Pulmonary artery endothelial cell (primary cell): ENCODE data around the gene TMEM132D. TPM values are rescaled to one million over a fixed set of nuclear protein-coding genes. Genes with fewer than 3 reads are reported as not detected.

ENCODE experiments used
- DNase-seq: peaks from one replicate; pipeline ENCODE4 v3.0.0-alpha.2; 2011; ENCODE audit warnings: low read depth, low spot score
- total RNA-seq: library from RNA; depleted of rRNA; stranded (reverse); fragments of >200 nt; gene quantifications from 2 replicates; pipeline ENCODE4 v1.2.3, GENCODE V29; 2014

The TMEM132D gene
- total RNA-seq, 1 donor from 2014 or later: not detected

- DNase-seq: no peak
Observed at GRCh38 chr12:129466499-129466898, 437.3 kb downstream of the TMEM132D start.

GRCh38 chr12:129459886-129460285 lies 443.9 kb downstream of the TMEM132D start:
- DNase-seq: no peak

- DNase-seq: no peak
Observed at GRCh38 chr12:129446696-129447095, 457.1 kb downstream of the TMEM132D start.

DNA sequence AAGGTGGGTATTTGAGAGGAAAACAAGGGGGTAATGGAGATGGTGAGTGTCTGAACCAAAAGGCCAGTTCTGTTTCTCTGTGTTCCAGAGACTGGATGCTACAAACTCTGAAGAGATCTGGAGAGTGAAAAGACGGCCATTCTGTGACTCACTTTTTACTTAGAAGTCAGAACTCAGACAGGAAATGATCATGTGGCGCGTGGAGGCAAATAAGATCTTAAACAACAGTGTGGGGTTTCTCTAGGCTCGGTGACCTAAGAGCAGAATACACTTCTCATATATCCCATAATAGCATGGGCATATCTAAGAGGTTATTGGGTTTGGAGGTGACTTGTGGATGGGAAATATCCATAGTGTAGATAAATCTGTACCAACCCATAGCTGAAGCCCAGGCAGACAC lies 463.5 kb downstream of the TMEM132D start:
- DNase-seq: no peak

DNA sequence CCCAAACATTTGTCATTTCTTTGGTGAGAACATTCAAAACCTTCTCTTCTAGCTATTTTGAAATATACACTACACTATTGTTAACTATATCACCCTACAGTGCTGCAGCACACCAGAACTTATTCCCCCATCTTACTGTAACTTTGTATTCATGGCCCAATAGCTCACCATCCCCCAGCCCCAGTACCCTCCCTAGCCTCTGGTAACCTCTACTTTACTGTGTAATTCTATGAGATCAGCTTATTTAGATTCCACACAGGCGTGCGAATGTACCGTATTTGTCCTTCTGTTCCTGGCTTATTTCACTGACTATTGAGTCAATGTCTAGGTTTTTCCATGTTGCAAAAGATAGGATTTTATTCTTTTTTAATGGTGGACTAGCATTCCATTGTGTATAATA lies 469.0 kb downstream of the TMEM132D start:
- DNase-seq: no peak

- no peak for DNase-seq
Observed at GRCh38 chr12:129428240-129428936, 475.4 kb downstream of the TMEM132D start.

GRCh38 chr12:129423041-129423580 lies 480.7 kb downstream of the TMEM132D start:
- DNase-seq: no peak

GRCh38 chr12:129413295-129413694 lies 490.5 kb downstream of the TMEM132D start:
- no peak for DNase-seq

DNA sequence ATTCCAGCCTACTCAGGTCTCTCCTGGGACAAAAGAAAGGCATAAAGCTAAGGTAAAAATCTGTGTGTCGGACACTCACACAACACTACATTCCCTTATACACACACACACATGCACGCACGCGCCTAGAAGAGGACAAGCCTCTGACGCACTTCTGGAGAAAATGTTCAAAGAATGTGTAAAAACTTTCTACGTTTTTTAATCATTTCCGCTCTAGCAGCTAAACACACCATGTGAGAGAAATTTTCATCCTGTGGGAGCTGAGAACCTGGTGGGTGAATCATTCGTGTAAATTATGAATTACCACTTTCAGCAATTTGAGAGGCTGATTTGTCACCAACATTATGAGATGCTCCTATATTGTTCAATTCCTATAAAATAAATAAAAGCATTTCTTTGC lies 494.5 kb downstream of the TMEM132D start:
- no peak for DNase-seq

GRCh38 chr12:129404556-129404955 lies 499.3 kb downstream of the TMEM132D start:
- no peak for DNase-seq

GRCh38 chr12:129401572-129401971 lies 502.3 kb downstream of the TMEM132D start:
- DNase-seq: no peak

- no peak for DNase-seq
Observed at GRCh38 chr12:129394177-129394825, 509.5 kb downstream of the TMEM132D start.

DNA sequence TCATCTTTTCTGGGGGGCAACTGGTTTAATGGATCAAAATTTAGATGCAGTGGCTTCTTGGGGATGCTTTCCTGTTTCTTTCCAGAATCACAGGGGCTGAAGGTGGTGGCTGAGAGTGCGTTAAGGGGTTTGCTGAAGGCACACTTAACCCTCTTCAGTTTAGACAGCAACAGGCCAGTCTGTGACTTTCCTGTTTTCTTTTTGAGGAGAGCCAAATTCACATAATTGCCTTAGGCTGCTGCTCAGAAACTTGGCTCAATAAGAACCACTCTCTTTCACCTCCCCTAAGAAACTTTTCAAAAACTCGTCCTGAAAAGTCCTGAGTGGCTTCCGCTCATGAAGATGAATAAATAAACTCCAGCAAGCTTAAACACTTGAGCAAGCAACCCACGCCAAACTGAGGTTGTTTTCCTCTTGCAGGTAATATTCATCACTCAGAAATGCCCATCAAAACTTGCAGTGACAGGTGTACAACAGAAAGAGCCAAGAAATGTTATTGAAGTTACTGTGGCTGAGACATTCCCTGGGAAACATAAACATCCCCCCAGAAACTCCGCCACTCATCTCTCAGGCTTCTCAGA lies 510.4 kb downstream of the TMEM132D start:
- no peak for DNase-seq

GRCh38 chr12:129385637-129385990 lies 518.2 kb downstream of the TMEM132D start:
- DNase-seq: no peak

- DNase-seq: no peak
Observed at GRCh38 chr12:129383956-129384355, 519.9 kb downstream of the TMEM132D start.

DNA sequence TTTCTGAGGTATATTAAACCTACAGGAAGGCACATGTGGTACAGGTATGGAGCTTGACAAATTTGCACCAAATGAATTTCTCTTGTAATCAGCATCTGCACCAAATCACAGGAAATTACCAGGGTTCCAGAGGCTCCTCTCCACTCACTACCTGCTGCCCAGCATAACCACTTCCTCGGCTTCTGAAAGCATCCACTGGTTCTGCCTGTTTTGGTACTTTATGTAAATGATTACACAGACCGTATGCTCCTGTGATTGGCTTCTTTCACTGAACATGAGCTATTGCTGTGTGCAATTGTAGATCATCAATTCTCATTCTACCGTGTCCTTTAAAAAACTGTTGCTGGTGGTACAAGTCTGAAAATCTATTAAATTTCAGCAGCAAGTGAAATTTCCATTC lies 522.1 kb downstream of the TMEM132D start:
- no peak for DNase-seq

DNA sequence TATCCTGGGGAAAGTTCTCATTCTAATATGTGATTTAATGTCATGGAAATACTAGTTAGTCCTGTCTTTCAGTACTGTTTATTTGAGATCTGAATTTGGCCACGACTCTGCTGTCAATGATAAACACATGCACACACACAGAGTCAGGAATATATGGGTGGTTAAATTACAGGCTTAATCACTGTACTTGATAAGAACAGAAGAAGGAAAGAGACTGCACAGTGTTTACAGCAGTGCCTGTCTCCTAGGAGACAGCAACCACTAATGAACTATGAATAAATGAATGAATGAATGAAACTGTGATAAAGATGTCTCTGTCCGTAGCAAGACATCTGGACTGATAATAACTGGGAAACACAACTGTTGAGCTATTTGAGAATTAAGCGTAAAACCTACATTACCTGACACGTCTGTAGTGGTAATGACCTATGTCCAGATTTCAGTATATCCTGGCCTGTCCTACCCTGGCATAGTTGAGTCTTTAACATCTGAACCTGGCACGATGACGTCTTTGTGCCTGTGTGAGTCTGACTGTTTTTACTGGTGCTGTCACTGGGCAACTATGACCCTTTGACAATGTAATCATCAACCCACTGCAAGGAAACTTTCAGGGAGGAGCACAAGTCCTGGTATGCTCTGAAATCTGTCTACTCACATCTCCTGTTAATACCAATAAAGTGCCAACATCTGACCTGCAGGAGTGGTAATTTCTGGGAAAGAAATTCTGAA lies 524.6 kb downstream of the TMEM132D start:
- DNase-seq: no peak

DNA sequence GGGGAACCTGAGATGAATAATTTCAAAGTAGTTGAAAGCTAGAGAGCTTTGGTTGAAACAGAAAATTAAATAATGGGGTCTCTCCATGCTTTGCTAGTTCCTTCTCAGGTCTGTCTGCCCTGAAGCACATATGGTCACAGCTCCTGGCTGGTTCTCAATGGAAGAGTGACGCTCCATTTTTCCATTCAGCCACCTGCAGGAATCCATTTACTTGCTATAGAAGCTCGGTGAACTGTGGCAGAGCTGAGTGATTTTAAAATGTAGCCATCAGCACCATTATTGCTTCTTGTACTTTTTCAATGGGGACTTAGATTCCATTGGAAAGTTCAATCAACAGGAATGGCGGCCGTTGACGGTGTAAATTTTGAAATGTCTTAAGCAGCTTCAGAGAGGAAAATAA lies 525.3 kb downstream of the TMEM132D start:
- DNase-seq: no peak

GRCh38 chr12:129373746-129374145 lies 530.1 kb downstream of the TMEM132D start:
- no peak for DNase-seq

- no peak for DNase-seq
Observed at GRCh38 chr12:129372876-129373275, 530.9 kb downstream of the TMEM132D start.

DNA sequence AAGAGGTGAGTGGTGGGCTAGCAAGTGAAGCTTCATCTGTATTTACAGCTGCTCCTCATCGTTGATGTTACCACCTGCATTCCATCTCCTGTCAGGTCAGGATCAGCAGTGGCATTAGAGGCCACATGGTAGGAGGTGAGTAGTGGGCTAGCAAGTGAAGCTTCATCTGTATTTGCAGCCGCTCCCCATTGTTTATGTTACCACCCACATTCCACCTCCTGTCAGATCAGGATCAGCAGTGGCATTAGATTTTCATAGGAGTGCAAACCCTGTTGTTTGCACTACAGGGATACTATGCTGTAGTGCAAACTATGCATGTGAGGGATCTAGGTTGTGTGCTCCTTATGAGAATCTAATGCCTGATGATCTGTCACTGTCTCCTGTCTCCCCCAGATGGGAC lies 531.5 kb downstream of the TMEM132D start:
- no peak for DNase-seq

- DNase-seq: no peak
Observed at GRCh38 chr12:129371268-129371667, 532.6 kb downstream of the TMEM132D start.
